ENCODE results near the gene LAMA4. TPM values are rescaled to one million over a fixed set of nuclear protein-coding genes. Genes with fewer than 3 reads are reported as not detected.

Gene LAMA4
- polyA plus RNA-seq, 2 of the 4 experiments (the other 2 are of a cell fraction) = 1.0 to 3.1 TPM

- no peak overlapping the region for H3K4me3 ChIP-seq
- no peak overlapping the region for H3K4me2 ChIP-seq
- no peaks in the 10 kb centered on the region for H3K9me3 ChIP-seq
- CTCF ChIA-PET = no interaction called here
- FAIRE-seq (no peak), ATAC-seq (no peak), DNase-seq (ENCODE audit: low read depth in 1 of 2, low spot score in 1 of 2) (no peak)
- POLR2A ChIA-PET = no interaction called here
- no peaks in the 10 kb centered on the region for H3K4me1 ChIP-seq
- no peak overlapping the region for H3K27ac ChIP-seq
- TF ChIP-seq CHD2 (IDR thresholded peaks at IDR 0.05; ENCODE audit: low read length, partially characterized antibody) (no peak), RFX5 (IDR thresholded peaks at IDR 0.05) (no peak), RAD21 (conservative IDR thresholded peaks at IDR 0.05 in 1 of 2, IDR thresholded peaks at IDR 0.05 in 1 of 2) (no peak), HOXA7 (CRISPR knock-in tag; IDR thresholded peaks at IDR 0.05) (no peak), JUN (IDR thresholded peaks at IDR 0.05) (no peak), RNF2 (IDR thresholded peaks at IDR 0.05; ENCODE audit: borderline replicate concordance, low read depth) (no peak), HEYL (CRISPR knock-in tag; IDR thresholded peaks at IDR 0.05) (no peak), RARB (CRISPR knock-in tag; IDR thresholded peaks at IDR 0.05) (no peak), PHF8 (IDR thresholded peaks at IDR 0.05; ENCODE audit: borderline replicate concordance, low read depth) (no peak), BCL3 (IDR thresholded peaks at IDR 0.05) (no peak), KDM1A (IDR thresholded peaks at IDR 0.05; ENCODE audit: low read depth) (no peak), ZC3H11A (IDR thresholded peaks at IDR 0.05) (no peak), ZFP36 (IDR thresholded peaks at IDR 0.05; ENCODE audit: borderline replicate concordance, partially characterized antibody) (no peak), REST (IDR thresholded peaks at IDR 0.05) (no peak), KDM5A (IDR thresholded peaks at IDR 0.05) (no peak)
- 58% methylated on average over 1 of the region's 1 CpG for WGBS (ENCODE audit: missing lambda C conversion rate)
Observed at GRCh38 chr6:112274774-112275173, 20.4 kb upstream of the LAMA4 start.

- Histone ChIP-seq H3K27ac (no peak overlapping the region), H3K4me3 (no peak overlapping the region), H3K4me2 (no peak overlapping the region), H3K9me3 (no peaks in the 10 kb centered on the region), H3K4me1 (no peaks in the 10 kb centered on the region)
- DNase-seq (ENCODE audit: low read depth in 1 of 2, low spot score in 1 of 2) (no peak), ATAC-seq (no peak), FAIRE-seq (no peak)
- ChIA-PET CTCF (interaction anchor here (1.5 kb wide), 1 partner anchor 38 kb away, joined by 4 read pairs; no protein-coding TSS in a partner anchor), POLR2A (interaction anchor here (0.5 kb wide), 1 partner anchor 1103 kb away, joined by 5 read pairs; no protein-coding TSS in a partner anchor)
- 60% methylated on average over 3 of the region's 3 CpGs for WGBS (ENCODE audit: missing lambda C conversion rate)
- TF ChIP-seq ZSCAN20 (CRISPR knock-in tag; IDR thresholded peaks at IDR 0.05) (no peak), GATA3 (IDR thresholded peaks at IDR 0.05; ENCODE audit: borderline replicate concordance) (no peak), NPAS2 (CRISPR knock-in tag; IDR thresholded peaks at IDR 0.05; ENCODE audit: borderline replicate concordance) (no peak), RAD21 (conservative IDR thresholded peaks at IDR 0.05 in 1 of 2, IDR thresholded peaks at IDR 0.05 in 1 of 2) (no peak), HOXA7 (CRISPR knock-in tag; IDR thresholded peaks at IDR 0.05) (no peak), REST (IDR thresholded peaks at IDR 0.05) (no peak), CTCF (IDR thresholded peaks at IDR 0.05) (no peak), ELK1 (IDR thresholded peaks at IDR 0.05; ENCODE audit: low read depth, low read length) (no peak), KDM1A (IDR thresholded peaks at IDR 0.05; ENCODE audit: low read depth) (no peak), E2F6 (IDR thresholded peaks at IDR 0.05; ENCODE audit: borderline replicate concordance, low read depth) (no peak), SMC3 (IDR thresholded peaks at IDR 0.05) (no peak), RNF2 (IDR thresholded peaks at IDR 0.05; ENCODE audit: borderline replicate concordance, low read depth) (no peak), SREBF2 (IDR thresholded peaks at IDR 0.05) (no peak), RFX5 (IDR thresholded peaks at IDR 0.05) (no peak), PHF8 (IDR thresholded peaks at IDR 0.05; ENCODE audit: borderline replicate concordance, low read depth) (no peak), CBX8 (IDR thresholded peaks at IDR 0.05) (no peak)
Observed at GRCh38 chr6:112272799-112273198, 18.4 kb upstream of the LAMA4 start.

Data from A549 (cell line).